Measurements from ENCODE around the gene SLC25A23. TPM values are rescaled to one million over a fixed set of nuclear protein-coding genes. Genes with fewer than 3 reads are reported as not detected.

SLC25A23 gene
- total and polyA plus RNA-seq, 10 of the 15 experiments (the other 5 are each of a cell fraction or from before 2014, with no cell fraction given), result 10.2 to 85.8 (median 50.0) TPM

DNA sequence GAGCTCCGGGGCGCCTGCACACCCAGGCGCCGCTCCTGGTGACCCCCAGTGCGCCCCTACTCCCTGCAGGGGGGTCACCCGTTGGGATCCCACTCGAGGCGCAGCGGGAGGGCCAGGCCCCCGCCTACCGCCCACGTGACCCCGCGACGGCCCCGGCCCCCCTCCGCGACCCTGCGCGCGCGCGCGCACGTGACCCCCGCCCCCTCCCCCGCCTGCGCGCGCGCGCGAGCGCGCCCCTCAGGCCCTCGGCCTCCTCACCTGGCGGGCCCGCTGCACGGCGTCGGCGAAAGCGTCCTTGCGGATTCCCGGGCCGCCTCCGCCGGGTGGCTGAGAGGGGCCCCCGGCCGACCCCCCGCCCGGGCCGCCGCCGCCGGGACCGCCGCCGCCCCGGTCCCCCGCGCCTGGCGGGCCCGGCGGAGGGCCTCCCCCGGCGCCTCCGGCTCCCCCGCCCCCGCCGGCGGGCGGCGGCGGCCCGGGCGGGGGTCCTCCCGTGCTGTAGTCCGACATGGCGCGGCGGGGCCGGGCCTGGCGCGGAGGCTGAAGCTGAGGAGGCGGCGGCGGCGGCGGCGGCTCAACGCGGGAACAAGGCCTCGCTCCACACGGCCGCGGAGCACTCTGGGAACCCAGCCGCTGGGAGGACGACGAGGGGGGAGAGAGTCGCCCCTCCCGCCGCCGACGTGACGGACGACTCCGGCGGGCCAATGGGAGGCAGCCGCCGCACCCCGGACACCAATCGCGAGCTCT, 35.2 kb downstream of the SLC25A23 start, which contains the start of gene KHSRP (continued):
- TF ChIP-seq, protein P1, sequence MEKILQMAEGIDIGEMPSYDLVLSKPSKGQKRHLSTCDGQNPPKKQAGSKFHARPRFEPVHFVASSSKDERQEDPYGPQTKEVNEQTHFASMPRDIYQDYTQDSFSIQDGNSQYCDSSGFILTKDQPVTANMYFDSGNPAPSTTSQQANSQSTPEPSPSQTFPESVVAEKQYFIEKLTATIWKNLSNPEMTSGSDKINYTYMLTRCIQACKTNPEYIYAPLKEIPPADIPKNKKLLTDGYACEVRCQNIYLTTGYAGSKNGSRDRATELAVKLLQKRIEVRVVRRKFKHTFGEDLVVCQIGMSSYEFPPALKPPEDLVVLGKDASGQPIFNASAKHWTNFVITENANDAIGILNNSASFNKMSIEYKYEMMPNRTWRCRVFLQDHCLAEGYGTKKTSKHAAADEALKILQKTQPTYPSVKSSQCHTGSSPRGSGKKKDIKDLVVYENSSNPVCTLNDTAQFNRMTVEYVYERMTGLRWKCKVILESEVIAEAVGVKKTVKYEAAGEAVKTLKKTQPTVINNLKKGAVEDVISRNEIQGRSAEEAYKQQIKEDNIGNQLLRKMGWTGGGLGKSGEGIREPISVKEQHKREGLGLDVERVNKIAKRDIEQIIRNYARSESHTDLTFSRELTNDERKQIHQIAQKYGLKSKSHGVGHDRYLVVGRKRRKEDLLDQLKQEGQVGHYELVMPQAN (conservative IDR thresholded peaks at IDR 0.05), result no peak
- TF ChIP-seq RAD51 (IDR thresholded peaks at IDR 0.05) (no peak), BCL11A (IDR thresholded peaks at IDR 0.05; ENCODE audit: low read depth, low read length) (no peak), MXI1 (IDR thresholded peaks at IDR 0.05; ENCODE audit: low read depth, low read length) (peak; percentile 42; the same call in 1 of the 2 replicates), SUZ12 (IDR thresholded peaks at IDR 0.05; ENCODE audit: unreplicated experiment) (no peak), FOXM1 (IDR thresholded peaks at IDR 0.05; ENCODE audit: low read depth, low read length) (no peak), STAT3 (IDR thresholded peaks at IDR 0.05; ENCODE audit: low read depth, low read length) (no peak), ASH2L (IDR thresholded peaks at IDR 0.05; ENCODE audit: borderline replicate concordance, low read depth) (no peak), BHLHE40 (IDR thresholded peaks at IDR 0.05; ENCODE audit: borderline replicate concordance in 1 of 2, low read depth in 2 of 2, low read length in 1 of 2) (peak; percentile 72 to 92; a peak in 3 of 4 replicates), KLF5 (IDR thresholded peaks at IDR 0.05; ENCODE audit: partially characterized antibody) (no peak), ZZZ3 (IDR thresholded peaks at IDR 0.05; ENCODE audit: control insufficient read depth, insufficient read length, low read depth) (no peak), RBBP5 (conservative IDR thresholded peaks at IDR 0.05) (no peak), KDM1A (IDR thresholded peaks at IDR 0.05; ENCODE audit: borderline replicate concordance) (no peak), CHD4 (IDR thresholded peaks at IDR 0.05) (no peak), PML (IDR thresholded peaks at IDR 0.05; ENCODE audit: low read length) (no peak), NFIC (IDR thresholded peaks at IDR 0.05; ENCODE audit: low read depth, low read length) (no peak), MEF2B (IDR thresholded peaks at IDR 0.05; ENCODE audit: partially characterized antibody, poor library complexity, severe bottlenecking) (no peak)
- TF ChIP-seq, protein P2, sequence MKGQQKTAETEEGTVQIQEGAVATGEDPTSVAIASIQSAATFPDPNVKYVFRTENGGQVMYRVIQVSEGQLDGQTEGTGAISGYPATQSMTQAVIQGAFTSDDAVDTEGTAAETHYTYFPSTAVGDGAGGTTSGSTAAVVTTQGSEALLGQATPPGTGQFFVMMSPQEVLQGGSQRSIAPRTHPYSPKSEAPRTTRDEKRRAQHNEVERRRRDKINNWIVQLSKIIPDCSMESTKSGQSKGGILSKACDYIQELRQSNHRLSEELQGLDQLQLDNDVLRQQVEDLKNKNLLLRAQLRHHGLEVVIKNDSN (IDR thresholded peaks at IDR 0.05; ENCODE audit: borderline replicate concordance, extremely low read length, insufficient read depth, low read depth, low read length), result peak; percentile 79
- TF ChIP-seq, protein P3, sequence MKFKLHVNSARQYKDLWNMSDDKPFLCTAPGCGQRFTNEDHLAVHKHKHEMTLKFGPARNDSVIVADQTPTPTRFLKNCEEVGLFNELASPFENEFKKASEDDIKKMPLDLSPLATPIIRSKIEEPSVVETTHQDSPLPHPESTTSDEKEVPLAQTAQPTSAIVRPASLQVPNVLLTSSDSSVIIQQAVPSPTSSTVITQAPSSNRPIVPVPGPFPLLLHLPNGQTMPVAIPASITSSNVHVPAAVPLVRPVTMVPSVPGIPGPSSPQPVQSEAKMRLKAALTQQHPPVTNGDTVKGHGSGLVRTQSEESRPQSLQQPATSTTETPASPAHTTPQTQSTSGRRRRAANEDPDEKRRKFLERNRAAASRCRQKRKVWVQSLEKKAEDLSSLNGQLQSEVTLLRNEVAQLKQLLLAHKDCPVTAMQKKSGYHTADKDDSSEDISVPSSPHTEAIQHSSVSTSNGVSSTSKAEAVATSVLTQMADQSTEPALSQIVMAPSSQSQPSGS (IDR thresholded peaks at IDR 0.05; ENCODE audit: low read length), result no peak
- TF ChIP-seq, protein P4, sequence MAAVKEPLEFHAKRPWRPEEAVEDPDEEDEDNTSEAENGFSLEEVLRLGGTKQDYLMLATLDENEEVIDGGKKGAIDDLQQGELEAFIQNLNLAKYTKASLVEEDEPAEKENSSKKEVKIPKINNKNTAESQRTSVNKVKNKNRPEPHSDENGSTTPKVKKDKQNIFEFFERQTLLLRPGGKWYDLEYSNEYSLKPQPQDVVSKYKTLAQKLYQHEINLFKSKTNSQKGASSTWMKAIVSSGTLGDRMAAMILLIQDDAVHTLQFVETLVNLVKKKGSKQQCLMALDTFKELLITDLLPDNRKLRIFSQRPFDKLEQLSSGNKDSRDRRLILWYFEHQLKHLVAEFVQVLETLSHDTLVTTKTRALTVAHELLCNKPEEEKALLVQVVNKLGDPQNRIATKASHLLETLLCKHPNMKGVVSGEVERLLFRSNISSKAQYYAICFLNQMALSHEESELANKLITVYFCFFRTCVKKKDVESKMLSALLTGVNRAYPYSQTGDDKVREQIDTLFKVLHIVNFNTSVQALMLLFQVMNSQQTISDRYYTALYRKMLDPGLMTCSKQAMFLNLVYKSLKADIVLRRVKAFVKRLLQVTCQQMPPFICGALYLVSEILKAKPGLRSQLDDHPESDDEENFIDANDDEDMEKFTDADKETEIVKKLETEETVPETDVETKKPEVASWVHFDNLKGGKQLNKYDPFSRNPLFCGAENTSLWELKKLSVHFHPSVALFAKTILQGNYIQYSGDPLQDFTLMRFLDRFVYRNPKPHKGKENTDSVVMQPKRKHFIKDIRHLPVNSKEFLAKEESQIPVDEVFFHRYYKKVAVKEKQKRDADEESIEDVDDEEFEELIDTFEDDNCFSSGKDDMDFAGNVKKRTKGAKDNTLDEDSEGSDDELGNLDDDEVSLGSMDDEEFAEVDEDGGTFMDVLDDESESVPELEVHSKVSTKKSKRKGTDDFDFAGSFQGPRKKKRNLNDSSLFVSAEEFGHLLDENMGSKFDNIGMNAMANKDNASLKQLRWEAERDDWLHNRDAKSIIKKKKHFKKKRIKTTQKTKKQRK (IDR thresholded peaks at IDR 0.05; ENCODE audit: low read depth, low read length), result no peak
- TF ChIP-seq, protein P5, sequence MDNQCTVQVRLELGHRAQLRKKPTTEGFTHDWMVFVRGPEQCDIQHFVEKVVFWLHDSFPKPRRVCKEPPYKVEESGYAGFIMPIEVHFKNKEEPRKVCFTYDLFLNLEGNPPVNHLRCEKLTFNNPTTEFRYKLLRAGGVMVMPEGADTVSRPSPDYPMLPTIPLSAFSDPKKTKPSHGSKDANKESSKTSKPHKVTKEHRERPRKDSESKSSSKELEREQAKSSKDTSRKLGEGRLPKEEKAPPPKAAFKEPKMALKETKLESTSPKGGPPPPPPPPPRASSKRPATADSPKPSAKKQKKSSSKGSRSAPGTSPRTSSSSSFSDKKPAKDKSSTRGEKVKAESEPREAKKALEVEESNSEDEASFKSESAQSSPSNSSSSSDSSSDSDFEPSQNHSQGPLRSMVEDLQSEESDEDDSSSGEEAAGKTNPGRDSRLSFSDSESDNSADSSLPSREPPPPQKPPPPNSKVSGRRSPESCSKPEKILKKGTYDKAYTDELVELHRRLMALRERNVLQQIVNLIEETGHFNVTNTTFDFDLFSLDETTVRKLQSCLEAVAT (IDR thresholded peaks at IDR 0.05), result no peak
